DOHH2 (cell line): ENCODE data around the gene PTPRQ.

Experiments
- CTCF ChIP-seq: fragments of 200-600 bp; sonication (generic); IDR thresholded peaks from one replicate; pipeline ENCODE4 v1.5.1; 2014; ENCODE audit warnings: antibody characterized with exemption, mild to moderate bottlenecking, low read depth, low read length; ENCODE audit not compliant: poor library complexity, severe bottlenecking
- EZH2phosphoT487 ChIP-seq: fragments of 200-600 bp; sonication (generic); IDR thresholded peaks from 2 replicates; pipeline ENCODE4 v1.6.1; 2017; ENCODE audit warnings: borderline replicate concordance, mild to moderate bottlenecking, antibody characterized with exemption, low read length, moderate library complexity, mixed read lengths

- TF ChIP-seq EZH2phosphoT487: no peak
- no peak for TF ChIP-seq CTCF
Observed at GRCh38 chr12:80622271-80622670, 178.2 kb downstream of the PTPRQ start.
